Measurements from ENCODE around the gene HES3. TPM values are rescaled to one million over a fixed set of nuclear protein-coding genes. Genes with fewer than 3 reads are reported as not detected.

The HES3 gene
- total and polyA plus RNA-seq, 10 of the 15 experiments (the other 5 are each of a cell fraction or from before 2014, with no cell fraction given) = not detected

DNA sequence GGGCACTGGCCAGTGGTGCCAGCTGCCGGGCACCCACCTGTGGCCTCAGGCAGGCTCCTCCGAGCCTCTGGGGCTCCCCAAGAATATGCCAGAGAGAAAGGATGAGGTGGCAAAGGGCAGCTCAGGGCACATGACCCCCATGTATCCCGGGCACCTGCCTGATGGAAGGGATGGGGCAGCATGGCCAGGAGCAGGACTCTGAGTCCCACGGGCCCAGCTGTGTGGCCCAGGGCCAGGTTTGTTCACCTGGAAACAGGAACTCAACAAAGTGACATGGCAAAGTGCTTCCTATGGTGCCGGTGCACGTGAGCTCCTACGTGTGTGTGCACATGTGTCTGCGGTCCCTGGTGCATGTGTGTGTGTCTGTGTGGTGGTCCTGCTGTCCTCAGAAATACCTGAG lies 26.4 kb downstream of the HES3 start:
- H3K27ac ChIP-seq (ENCODE audit: control insufficient read depth, insufficient read depth) = no peak overlapping the region
- TF ChIP-seq PAX8 (IDR thresholded peaks at IDR 0.05) (no peak), BHLHE40 (IDR thresholded peaks at IDR 0.05; ENCODE audit: borderline replicate concordance in 1 of 2, low read depth in 2 of 2, low read length in 1 of 2) (no peak), HDAC2 (IDR thresholded peaks at IDR 0.05) (no peak), NFXL1 (IDR thresholded peaks at IDR 0.05; ENCODE audit: borderline replicate concordance) (no peak), SRF (IDR thresholded peaks at IDR 0.05; ENCODE audit: low read depth in 2 of 2, low read length in 2 of 2) (no peak)
- in situ Hi-C loops (cut with MboI) (no loop called here), intact Hi-C loops (cut with micrococcal nuclease; ENCODE audit: unreplicated experiment) (no loop called here)
- ChIA-PET POLR2A (no interaction called here), RAD21 (ENCODE audit: unreplicated experiment) (no interaction called here), SMC1A (ENCODE audit: uncharacterized antibody, unreplicated experiment) (no interaction called here), CTCF (no interaction called here)
- no peak overlapping the region for H3K4me2 ChIP-seq (ENCODE audit: control insufficient read depth, insufficient read depth)
- no peak overlapping the region for H3K9ac ChIP-seq (ENCODE audit: control insufficient read depth, insufficient read depth, low read length)
- ATAC-seq (no peak), FAIRE-seq (no peak), DNase-seq (ENCODE audit: low read depth, low spot score) (no peak)
- peaks cover 0 to 7% of the 10 kb centered on the region in 2 experiments; a peak in 2 of 4 replicates for H3K36me3 ChIP-seq (ENCODE audit: control insufficient read depth in 2 of 2, insufficient read depth in 2 of 2, low read length in 1 of 2)
- H3K79me2 ChIP-seq (ENCODE audit: control insufficient read depth, insufficient read depth, low read length) = no peaks in the 10 kb centered on the region
- BruUV-seq (replicated peaks) = no TSS peak
- no peak overlapping the region for H2AFZ ChIP-seq (ENCODE audit: control insufficient read depth, low read depth, low read length)
- H3K27me3 ChIP-seq (replicated peaks in 1 of 2; ENCODE audit: control insufficient read depth in 2 of 2, insufficient read depth in 2 of 2, low read length in 1 of 2) = no peaks in the 10 kb centered on the region
- no peak overlapping the region for H3K4me3 ChIP-seq
- H3K9me3 ChIP-seq (replicated peaks; ENCODE audit: control insufficient read depth, insufficient read depth, low read length) = no peaks in the 10 kb centered on the region
- no peaks in the 10 kb centered on the region for H3K4me1 ChIP-seq (ENCODE audit: control insufficient read depth, insufficient read depth, low read length)
- WGBS (ENCODE audit: insufficient coverage, insufficient replicate concordance, low lambda C conversion rate, missing lambda C conversion rate) = 72% methylated on average over 8 of the region's 8 CpGs
- no peaks in the 10 kb centered on the region; the same call in 1 of the 2 replicates for H4K20me1 ChIP-seq (ENCODE audit: control insufficient read depth, insufficient read depth)

- intact Hi-C loops (cut with micrococcal nuclease; ENCODE audit: unreplicated experiment) (no loop called here), in situ Hi-C loops (cut with MboI) (no loop called here)
- SMC1A ChIA-PET (ENCODE audit: uncharacterized antibody, unreplicated experiment) = no interaction called here
- DNase-seq (ENCODE audit: low read depth, low spot score) (no peak), FAIRE-seq (no peak), ATAC-seq (no peak)
- H3K9ac ChIP-seq (ENCODE audit: control insufficient read depth, insufficient read depth, low read length) = no peak overlapping the region
- RAD21 ChIA-PET (ENCODE audit: unreplicated experiment) = no interaction called here
- H3K9me3 ChIP-seq (replicated peaks; ENCODE audit: control insufficient read depth, insufficient read depth, low read length) = no peaks in the 10 kb centered on the region
- TF ChIP-seq, protein P1, sequence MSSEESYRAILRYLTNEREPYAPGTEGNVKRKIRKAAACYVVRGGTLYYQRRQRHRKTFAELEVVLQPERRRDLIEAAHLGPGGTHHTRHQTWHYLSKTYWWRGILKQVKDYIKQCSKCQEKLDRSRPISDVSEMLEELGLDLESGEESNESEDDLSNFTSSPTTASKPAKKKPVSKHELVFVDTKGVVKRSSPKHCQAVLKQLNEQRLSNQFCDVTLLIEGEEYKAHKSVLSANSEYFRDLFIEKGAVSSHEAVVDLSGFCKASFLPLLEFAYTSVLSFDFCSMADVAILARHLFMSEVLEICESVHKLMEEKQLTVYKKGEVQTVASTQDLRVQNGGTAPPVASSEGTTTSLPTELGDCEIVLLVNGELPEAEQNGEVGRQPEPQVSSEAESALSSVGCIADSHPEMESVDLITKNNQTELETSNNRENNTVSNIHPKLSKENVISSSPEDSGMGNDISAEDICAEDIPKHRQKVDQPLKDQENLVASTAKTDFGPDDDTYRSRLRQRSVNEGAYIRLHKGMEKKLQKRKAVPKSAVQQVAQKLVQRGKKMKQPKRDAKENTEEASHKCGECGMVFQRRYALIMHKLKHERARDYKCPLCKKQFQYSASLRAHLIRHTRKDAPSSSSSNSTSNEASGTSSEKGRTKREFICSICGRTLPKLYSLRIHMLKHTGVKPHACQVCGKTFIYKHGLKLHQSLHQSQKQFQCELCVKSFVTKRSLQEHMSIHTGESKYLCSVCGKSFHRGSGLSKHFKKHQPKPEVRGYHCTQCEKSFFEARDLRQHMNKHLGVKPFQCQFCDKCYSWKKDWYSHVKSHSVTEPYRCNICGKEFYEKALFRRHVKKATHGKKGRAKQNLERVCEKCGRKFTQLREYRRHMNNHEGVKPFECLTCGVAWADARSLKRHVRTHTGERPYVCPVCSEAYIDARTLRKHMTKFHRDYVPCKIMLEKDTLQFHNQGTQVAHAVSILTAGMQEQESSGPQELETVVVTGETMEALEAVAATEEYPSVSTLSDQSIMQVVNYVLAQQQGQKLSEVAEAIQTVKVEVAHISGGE (CRISPR knock-in tag; IDR thresholded peaks at IDR 0.05) = no peak
- no peak for TF ChIP-seq SMARCA5 (IDR thresholded peaks at IDR 0.05)
- TF ChIP-seq KDM1A (IDR thresholded peaks at IDR 0.05; ENCODE audit: borderline replicate concordance) = no peak
- TF ChIP-seq CHD4 (IDR thresholded peaks at IDR 0.05) = no peak
- TF ChIP-seq TCF7 (IDR thresholded peaks at IDR 0.05; ENCODE audit: borderline replicate concordance) = no peak
- no peak for TF ChIP-seq KLF5 (IDR thresholded peaks at IDR 0.05; ENCODE audit: partially characterized antibody)
- POLR2A ChIA-PET = no interaction called here
- no peaks in the 10 kb centered on the region for H3K79me2 ChIP-seq (ENCODE audit: control insufficient read depth, insufficient read depth, low read length)
- H4K20me1 ChIP-seq (ENCODE audit: control insufficient read depth, insufficient read depth) = no peaks in the 10 kb centered on the region; the same call in 1 of the 2 replicates
- 80% methylated on average over 4 of the region's 4 CpGs for WGBS (ENCODE audit: insufficient coverage, insufficient replicate concordance, low lambda C conversion rate, missing lambda C conversion rate)
- no peak overlapping the region for H3K27ac ChIP-seq (ENCODE audit: control insufficient read depth, insufficient read depth)
- peaks cover 0 to 7% of the 10 kb centered on the region in 2 experiments; a peak in 2 of 4 replicates for H3K36me3 ChIP-seq (ENCODE audit: control insufficient read depth in 2 of 2, insufficient read depth in 2 of 2, low read length in 1 of 2)
- CTCF ChIA-PET = no interaction called here
- H3K4me2 ChIP-seq (ENCODE audit: control insufficient read depth, insufficient read depth) = no peak overlapping the region
- no peak overlapping the region for H3K4me3 ChIP-seq
- no peaks in the 10 kb centered on the region for H3K27me3 ChIP-seq (replicated peaks in 1 of 2; ENCODE audit: control insufficient read depth in 2 of 2, insufficient read depth in 2 of 2, low read length in 1 of 2)
- H2AFZ ChIP-seq (ENCODE audit: control insufficient read depth, low read depth, low read length) = no peak overlapping the region
- no peaks in the 10 kb centered on the region for H3K4me1 ChIP-seq (ENCODE audit: control insufficient read depth, insufficient read depth, low read length)
- BruUV-seq (replicated peaks) = no TSS peak
These were observed 27.0 kb downstream of the HES3 start for GRCh38 chr1:6271006-6271405.

Data from GM12878 (cell line).